HG02678 (cell line): ENCODE results near the gene LTBP1.
"Not testable (repeated sequence)": the region's sequence is repeated elsewhere in the genome, so short reads cannot be mapped to it uniquely, and the experiment has no call there.

Experiments used
- ATAC-seq: cut with Tn5 transposase; IDR thresholded peaks from one replicate; pipeline ENCODE4 v1.9.1; 2021; ENCODE audit warnings: mild to moderate bottlenecking, moderate library complexity; ENCODE audit not compliant: unreplicated experiment

Gene LTBP1

GRCh38 chr2:32946314-32947075, at the start of gene LTBP1:
Gene LTBP1, plus strand, starts transcription at chr2:32946953. Its CDS starts 372 bp downstream, at chr2:32947325.
- ATAC-seq = peak; percentile 77

DNA sequence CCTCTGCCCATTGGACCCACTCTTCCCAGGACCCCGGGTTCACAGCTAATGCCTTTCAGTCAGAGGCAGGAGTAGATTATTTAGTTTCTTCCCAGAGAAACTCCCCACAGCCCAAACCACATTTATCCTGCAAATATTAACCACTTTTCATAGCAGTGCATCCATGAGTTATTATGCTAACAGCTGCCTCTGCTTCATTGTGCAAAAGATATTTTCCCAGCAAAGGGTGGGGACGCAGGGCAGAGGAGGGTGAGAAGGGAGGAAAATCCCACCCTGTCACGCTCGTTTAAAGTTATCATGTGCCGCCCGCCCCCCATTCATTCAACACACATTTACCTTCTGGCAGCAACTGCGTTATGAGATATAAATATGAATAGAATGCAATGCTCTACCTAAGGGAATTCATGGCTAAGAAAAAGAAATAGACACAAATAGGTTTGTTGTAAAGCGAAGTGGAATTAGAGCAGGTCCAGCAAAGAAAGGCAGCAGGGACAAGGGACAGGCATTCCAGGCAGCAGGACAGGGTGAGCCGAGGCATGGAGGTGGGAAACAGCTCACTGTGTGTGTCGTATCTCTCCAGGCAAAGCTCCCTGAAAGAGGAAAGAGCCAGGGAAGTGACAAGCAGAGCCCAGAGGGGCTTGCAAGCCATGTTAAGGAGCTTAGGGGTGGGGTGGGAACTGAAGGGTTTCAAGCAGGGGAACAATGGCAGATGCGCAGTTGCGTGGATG, 46.3 kb upstream of the LTBP1 start:
- ATAC-seq = no peak

DNA sequence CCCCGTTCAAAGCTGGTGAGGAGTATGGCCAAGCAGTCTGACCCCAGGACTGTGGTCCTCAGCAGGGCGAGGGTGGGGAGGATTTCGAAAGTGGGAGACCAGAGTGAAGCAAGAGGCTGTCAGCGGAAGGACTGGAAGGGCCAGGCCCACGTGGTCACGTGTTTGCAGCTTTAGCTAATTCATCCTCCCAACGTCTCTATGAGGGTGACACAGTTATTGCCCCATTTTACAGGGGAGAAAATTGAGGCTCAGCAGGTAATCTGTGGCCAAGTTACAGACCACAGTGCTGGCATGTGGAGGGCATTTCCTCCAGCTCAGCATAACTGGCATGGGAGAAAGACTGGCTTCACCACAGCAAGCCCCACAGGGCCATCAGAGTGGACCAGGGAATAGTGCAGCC, 45.4 kb upstream of the LTBP1 start:
- no peak for ATAC-seq

GRCh38 chr2:32902174-32902573, 44.6 kb upstream of the LTBP1 start:
- no peak for ATAC-seq

DNA sequence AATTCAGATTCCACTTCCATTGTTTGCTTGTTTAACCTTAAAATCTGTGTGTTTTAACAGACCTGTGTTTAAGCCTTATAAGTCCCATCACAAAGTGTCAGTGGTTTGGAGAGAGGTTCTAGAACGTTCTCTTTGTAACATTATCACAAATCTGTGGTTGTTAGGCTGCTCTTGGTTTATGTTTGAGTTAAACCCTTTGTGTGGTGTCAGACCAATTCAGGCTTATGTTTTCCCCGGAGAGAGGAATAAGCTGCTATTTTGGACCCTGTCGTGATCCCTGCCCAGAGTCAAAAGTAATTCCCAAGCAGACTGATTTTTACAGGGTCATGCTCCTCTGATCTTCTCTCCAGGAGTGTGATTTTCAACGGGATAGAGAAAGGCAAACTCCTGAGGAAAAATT, 43.8 kb upstream of the LTBP1 start:
- ATAC-seq = no peak

DNA sequence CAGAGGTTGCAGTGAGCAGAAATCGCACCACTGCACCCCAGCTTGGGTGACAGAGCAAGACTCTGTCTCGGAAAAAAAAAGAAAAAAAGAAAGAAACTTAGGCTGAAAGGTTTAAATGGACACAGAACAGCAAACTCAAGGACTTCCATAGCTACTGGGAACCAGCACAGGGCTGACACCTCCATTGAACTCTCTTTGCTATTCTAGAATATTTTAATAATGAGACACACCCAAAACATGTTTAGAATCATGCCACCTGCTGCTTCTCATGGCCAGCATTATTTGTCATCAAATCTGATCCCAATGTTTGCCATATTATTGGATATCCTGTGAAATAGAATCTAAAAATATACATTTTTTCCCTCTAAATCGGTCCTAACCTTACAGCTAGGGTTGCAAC, 42.7 kb upstream of the LTBP1 start:
- no peak for ATAC-seq

DNA sequence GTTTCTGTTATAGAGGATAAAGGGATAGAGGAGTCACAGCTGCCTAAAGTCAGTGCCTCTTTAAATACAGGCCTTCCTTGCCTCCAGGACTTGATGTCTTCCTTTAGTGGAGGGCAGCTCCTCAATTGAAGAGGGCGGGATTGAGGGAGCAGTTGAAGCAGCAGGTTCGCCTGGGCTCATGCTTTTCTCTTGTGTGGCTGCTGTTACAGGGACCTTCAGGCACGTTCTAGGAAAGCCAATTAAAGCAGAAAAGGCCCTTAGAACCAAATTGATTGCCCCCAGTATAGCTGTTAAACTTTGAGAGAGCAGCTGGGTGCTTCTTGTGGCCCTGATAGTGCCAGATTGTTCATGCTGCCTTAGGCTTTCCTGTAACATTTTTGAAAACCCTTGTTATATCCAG, 42.0 kb upstream of the LTBP1 start:
- no peak for ATAC-seq

DNA sequence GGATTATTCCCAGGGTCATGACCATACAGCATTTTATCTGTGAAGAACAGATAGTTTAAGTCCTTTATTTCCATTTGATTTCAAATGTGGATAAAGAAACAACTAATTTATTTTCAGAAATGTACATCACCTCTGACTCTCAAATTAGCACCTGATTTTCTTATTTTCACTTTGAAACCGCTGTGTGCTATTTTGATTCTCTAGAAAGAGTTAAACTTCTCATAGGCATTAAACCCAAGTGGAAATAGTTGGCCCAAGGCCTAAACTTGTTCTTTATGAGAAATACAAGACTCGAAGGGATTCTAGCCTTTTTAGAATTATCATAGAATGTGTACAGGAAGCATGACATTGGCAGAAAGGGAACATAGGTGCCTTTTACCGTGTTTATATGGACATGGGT, 41.5 kb upstream of the LTBP1 start:
- ATAC-seq = no peak

GRCh38 chr2:32910883-32911598, 35.7 kb upstream of the LTBP1 start:
- ATAC-seq = peak; percentile 95

GRCh38 chr2:32915694-32916093, 31.1 kb upstream of the LTBP1 start:
- no peak for ATAC-seq

GRCh38 chr2:32918774-32919173, 28.0 kb upstream of the LTBP1 start:
- no peak for ATAC-seq

DNA sequence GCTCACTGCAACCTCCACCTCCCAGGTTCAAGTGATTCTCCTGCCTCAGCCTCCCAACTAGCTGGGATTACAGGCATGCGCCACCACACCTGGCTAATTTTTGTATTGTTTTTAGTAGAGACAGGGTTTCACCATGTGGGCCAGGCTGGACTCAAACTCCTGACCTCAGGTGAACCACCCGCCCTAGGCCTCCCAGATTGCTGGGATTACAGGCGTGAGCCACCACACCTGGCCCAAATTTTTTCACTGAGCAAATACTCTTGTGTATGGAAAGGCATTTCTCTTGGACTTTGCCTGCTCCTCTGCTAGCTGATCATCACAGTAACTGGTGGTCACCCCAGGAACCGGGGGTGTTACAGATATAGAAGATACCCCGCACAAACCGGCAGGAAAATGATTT, 26.9 kb upstream of the LTBP1 start:
- ATAC-seq = not testable (repeated sequence)

GRCh38 chr2:32921486-32921885, 25.3 kb upstream of the LTBP1 start:
- ATAC-seq = not testable (repeated sequence)

- ATAC-seq = no peak
Observed at GRCh38 chr2:32922501-32922900, 24.3 kb upstream of the LTBP1 start.

DNA sequence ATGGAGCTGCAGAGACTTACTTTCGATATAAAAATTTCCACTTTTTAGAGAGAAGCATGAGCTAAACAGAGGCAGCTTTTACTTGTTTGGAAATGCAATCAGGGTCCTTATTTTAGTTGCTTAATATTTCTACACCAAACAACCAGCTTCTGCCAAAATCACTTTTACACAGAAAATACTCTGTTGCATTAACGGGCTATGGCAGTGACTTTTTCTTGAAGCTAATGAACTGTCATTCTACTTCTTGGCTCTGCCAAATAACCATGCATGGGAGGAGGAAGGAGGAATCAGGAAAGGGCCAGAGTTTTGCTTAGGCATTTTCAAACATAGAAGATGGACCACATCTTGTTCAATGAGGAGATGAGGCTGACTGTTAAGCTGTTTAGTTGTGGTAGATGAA, 23.6 kb upstream of the LTBP1 start:
- ATAC-seq = no peak

- ATAC-seq = no peak
Observed at GRCh38 chr2:32925283-32925815, 21.4 kb upstream of the LTBP1 start.

DNA sequence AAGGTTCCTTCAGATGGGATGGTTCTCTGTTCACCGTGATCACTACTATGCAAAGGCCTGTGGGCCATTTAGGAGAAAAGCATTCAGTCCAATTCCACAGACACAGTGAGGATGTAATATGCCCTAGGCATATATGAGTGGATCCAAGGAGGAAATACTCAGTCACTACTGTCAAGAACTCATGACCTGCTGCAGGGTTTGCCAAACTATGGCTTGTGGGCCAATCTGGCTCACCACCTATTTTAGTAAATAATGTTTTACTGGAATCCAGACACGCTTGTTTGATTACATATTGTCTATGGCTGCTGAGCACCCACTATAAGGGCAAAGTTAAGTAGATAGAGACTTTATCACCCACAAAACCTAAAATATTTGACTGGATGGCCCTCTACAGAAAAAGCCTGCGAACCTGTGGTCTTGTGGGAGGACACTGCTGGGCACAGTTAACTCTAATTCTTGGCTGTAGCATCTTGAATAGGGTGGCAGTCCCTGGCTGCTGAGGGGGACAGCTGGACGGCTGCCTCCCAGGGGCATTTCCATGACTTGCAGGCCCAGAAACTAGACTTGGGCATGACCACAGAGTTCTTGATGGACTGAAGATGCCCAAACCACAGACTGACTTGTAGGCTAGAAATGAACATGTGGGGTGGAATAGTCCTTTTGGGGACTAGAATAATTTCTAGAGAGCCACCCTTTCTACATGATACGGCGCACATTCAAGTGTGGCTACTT, 20.6 kb upstream of the LTBP1 start:
- no peak for ATAC-seq

- no peak for ATAC-seq
Observed at GRCh38 chr2:32926708-32927084, 20.1 kb upstream of the LTBP1 start.

DNA sequence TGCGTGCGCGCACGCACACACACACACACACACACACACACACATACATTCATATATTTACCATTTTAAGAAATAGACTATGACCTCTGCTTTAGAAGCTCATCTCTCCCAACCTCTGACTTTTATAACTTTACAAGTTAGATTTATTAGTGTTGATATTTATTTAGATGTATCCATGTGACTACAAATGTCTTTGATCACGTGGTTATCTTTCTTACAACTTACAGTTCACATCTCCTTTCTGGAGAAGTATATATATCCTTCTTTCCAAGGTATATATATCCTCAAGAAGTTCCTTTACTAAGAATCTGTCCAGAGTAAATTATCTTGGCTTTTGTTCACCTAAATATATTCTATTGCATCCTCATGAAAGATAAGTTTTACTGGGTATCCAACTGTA, 16.3 kb upstream of the LTBP1 start:
- ATAC-seq = no peak

DNA sequence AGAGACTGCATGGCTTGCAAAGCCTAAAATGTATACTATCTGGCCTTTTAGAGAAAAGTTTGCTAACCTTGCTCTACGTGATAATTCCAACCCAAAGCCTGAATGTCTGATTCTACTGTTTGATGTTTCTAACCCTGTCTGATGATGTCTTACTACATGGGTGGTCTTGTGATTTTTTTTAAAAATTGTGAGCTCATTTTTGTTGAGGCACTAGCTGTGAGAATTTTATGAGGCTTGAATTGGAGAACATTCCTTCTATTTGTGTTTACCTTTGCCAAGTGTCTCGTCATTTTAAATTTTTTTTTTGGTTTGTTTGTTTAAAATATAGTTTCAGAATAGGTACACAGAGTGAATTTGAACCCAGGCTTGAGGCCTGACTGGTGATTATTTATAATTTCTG, 15.2 kb upstream of the LTBP1 start:
- no peak for ATAC-seq
